NK-92 treated with Interleukin-12 subunit alpha and Interleukin-12 subunit beta, amount 100 ng/mL, for 24 hours (cell line): ENCODE measurements around the gene GLS2.
"Not testable (repeated sequence)": the region's sequence is repeated elsewhere in the genome, so short reads cannot be mapped to it uniquely, and the experiment has no call there.

ENCODE experiments used
- DNase-seq: peaks from one replicate; lab custom pipeline; 2025; lab: John Stamatoyannopoulos, UW

GLS2 gene

DNA sequence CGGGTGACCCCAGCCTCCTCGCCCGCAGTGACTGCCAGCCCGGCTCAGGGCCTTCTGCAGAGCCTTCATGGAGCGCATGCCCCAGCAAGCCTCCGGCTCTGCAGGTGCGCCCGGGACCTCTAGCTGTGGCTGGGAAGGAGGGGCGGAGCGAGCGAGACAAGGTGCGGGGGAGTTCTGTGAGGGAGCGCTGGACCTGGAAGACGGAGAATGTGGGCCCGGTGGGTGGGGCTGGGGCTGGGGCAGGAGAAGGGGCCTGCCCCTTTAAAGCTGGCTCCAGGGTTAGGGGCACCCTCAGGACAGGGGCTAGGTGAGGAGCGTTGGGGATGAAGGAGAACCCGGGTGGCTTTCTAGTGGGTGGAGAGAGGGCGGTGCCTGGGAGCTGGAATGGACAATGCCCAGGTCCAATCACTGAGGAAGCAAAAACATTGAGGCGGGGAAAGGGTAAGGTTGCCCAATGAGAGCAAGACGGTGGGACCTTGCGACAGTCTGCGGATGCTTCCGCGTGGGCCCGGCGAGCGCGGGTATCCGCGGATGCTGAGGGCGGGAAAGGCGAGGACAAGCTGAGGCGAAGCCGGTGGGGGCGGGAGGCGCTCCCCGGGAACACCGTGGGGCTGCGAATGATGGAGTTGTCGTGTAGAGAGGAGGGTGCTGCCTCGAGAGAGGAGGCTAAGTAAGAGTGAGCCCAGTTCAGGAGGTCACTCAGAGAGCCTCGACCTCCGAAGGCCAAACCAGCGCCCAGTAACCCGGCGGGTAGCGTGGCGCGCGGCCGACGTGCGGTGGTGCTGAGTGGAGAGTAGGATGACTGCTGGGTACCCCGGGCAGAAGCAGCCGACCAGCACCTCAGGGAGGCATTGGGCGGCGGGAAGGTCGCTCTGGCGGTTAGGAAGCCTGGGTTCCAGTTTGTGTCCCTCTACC is at the start of gene GLS2:
GLS2 (minus strand) TSS at position 121 of the 915 bp plus-strand sequence; CDS start at position 78, 43 bp downstream.
- DNase-seq = no peak

DNA sequence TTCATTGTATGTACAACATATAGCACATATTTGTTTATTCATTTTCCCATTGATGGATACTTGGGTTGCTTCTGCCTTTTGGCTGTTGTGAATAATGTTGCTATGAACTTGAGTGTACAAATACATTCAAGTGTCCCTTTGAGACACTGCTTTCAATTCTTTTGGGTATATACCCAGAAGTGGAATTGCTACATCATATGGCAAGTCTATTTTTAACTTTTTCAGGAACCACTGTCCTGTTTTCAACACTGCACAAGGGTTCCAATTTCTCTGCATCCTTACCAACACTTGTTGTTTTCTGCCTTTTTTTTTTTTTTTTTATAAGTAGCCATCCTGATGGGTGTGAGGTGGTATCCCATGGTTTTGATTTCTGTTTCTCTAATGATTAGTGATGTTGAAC is 49.6 kb upstream of the GLS2 start:
- DNase-seq = no peak

DNA sequence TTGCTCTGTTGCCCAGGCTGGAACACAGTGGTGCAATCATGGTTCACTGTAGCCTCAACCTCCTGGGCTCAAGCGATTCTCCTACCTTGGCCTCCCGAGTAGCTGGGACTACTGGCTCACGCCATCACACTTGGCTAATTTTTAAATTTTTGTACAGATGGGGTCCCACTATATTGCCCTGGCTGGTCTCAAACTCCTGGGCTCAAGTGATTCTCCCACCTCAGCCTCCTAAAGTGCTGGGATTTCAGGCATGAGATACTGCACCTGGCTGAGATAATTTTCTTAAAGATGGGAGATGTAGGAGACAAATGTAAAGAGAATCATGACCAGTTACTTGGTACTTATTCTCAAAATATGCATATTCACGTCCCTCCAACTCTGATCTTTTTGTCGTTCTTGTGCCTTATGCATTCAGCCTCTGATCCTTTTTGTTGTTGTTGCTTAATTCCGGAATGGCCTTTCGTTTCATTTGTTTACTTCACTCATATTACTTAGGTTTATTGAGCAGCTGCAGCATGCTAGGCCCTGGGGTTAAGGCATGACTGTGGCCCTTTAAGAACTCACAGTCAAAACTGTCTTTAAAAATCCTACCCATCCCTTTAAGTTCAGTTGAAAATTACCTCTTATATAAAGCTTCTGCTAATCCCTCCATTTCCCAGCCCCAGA is 42.6 kb upstream of the GLS2 start:
- no peak for DNase-seq

DNA sequence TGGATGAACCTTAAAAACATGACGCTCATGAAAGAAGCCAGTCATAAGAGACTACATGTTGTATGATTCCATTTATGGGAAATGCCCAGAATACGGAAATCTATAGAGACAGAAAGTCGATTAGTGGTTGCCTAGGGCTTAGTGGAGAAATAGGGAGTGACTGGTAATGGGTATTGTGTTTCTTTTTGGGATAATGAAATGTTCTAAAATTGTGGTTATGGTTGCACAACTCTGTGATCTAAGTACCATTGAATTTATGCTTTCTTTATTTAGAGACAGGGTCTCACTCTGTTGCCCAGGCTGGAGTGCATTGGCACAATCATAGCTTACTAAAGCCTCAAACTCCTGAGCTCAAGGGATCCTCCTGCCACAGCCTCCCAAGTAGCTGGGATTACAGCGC is 41.7 kb upstream of the GLS2 start:
- no peak for DNase-seq

GRCh38 chr12:56528846-56529245 is 40.9 kb upstream of the GLS2 start:
- no peak for DNase-seq

DNA sequence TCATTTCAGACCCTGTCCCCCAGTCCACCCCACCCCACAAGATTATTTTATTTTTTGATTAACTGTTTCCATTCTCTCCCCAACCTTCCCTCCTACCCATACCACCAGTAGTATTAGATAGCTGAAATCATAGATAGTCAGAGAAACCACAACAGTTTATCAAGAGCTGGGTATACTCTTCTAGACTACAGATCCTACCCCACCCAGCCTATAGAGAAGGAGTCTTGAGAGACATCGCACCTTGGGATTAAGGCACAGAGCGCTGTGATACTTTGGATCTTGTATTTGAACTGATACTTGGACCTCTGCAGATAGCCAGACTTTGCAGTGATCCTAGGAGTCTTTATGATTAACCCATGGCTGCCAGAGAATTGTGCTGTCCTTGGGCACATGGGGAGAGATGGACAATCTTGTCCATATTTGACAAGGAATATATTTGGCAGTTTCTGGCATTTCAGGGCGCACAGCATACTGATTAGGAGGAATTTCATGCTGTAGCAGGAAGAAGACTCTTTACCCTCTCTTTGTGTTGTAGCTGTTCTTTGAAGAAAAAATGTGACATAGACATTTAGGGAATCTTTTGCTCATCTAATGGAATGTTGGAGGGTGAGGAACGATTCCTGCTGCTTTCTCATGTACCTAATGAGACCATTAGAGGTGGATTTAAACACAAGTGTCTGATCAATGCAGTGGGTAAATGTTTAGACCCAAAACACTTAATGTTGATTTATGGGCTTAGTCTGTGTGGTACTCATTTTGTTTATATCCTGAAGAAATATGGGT is 34.6 kb upstream of the GLS2 start:
- no peak for DNase-seq

DNA sequence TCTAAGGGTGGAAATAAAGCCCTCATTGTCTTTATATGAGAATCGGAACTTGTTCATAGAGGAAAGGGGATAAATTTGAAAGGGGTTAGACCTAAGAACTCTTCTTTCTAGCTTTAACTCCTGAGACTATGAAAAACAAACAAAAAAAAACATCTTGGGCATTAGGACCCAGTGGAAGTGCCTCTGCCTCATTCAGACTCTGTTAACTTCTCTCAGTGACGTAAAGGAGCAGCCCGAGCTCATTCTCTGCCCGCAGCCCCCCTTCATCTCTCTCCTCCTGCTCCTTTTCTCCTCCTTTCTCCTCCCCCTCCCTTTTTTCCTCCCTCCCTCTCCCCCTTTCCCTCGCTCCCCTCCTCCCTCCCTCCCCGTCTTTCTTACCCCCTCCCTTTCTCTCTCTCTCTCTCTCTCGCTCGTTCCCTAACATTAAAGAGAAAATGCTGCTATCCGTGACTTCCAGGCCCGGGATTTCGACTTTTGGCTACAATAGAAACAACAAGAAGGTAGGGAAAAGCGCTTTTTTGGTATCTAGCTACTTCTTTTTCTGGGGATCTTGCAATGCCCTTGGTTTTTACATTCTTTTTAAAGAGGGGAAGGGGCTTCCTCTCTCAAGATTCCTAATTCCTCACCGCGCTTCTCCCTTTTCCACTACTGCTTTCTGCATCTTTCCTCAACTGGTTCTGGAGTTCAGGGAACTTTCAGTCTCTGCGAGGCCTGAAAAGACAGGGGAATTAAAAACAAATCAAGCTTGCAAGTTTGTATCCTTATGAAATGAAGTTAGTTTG is 33.8 kb upstream of the GLS2 start, which contains the start of gene RBMS2:
RBMS2 (plus strand) TSS at position 231 of the 782 bp plus-strand sequence; CDS start at position 435, 204 bp downstream.
- no peak for DNase-seq

DNA sequence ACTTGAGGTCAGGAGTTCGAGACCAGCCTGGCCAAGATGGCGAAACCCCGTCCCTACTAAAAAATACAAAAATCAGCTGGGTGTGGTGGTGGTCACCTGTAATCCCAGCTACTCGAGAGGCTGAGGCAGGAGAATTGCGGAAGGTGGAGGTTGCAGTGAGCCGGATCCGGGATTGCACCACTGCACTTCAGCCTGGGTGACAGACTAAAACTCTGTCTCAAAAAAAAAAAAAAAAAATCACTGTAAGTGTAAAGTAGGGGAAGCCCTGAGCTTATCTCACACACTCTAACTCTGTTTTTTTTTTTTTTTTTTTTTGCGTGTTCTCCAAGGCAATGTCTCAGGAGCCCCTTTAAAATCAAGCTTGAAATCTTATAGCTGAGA is 33.2 kb upstream of the GLS2 start:
- DNase-seq = no peak

DNA sequence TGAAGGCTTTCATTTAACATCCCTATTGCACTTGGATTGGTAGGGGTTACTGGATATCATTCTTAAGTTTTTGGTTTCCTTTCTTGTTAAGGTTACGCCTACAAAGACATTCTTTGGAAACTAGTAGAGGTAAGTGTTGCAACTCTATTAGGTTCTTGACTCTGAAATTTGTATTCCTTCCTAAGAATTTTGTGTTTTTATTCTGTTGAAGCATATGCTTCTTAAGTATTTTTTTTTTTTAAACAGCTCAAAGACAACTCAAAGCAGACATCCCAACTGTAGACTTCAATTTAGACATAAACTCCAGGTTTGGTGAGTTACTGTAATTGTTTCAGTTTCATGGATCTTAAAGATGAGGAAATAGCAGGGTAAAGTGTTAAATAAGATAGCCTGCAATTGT is 32.5 kb upstream of the GLS2 start:
- DNase-seq = no peak

- DNase-seq = no peak
These were observed 32.1 kb upstream of the GLS2 start for GRCh38 chr12:56520048-56520447.

GRCh38 chr12:56518570-56518969 is 30.6 kb upstream of the GLS2 start:
- DNase-seq = no peak

GRCh38 chr12:56517854-56518253 is 29.9 kb upstream of the GLS2 start:
- DNase-seq = no peak

- DNase-seq = not testable (repeated sequence)
These were observed 26.0 kb upstream of the GLS2 start for GRCh38 chr12:56514014-56514318.

- DNase-seq = no peak
These were observed 22.8 kb upstream of the GLS2 start for GRCh38 chr12:56510786-56511185.

DNA sequence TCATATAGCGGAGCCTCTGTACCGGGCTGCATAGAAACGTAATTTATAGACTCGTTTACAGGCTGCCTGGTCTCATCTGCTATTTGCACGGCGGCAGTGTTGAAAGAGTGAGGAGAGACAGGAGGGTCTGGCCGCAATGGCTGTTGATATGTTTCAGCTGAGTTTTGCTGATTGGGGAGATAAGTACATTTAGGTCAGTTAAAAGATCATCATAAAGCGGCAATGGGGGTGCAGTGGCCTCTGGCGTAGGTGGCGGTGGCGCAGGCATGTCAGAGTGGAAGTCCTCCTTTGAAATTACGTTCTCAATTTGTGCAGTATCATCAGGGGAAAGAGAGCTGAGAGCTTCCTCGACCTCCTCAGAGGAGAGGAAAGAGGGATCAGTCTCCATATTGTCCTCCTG is 11.9 kb upstream of the GLS2 start:
- DNase-seq = not testable (repeated sequence)

DNA sequence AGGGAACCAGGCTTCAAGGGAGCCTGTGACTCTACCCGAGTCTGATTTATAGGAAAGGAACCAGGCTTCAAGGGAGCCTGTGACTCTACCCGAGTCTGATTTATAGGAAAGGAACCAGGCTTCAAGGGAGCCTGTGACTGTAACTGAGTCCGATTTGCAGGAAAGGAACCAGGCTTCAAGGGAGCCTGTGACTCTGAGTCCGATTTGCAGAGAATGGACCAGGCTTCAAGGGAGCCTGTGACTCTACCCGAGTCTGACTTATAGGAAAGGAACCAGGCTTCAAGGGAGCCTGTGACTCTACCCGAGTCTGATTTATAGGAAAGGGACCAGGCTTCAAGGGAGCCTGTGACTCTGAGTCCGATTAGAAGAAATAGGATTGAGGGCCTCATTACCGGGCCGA is 11.5 kb upstream of the GLS2 start:
- not testable (repeated sequence) for DNase-seq

DNA sequence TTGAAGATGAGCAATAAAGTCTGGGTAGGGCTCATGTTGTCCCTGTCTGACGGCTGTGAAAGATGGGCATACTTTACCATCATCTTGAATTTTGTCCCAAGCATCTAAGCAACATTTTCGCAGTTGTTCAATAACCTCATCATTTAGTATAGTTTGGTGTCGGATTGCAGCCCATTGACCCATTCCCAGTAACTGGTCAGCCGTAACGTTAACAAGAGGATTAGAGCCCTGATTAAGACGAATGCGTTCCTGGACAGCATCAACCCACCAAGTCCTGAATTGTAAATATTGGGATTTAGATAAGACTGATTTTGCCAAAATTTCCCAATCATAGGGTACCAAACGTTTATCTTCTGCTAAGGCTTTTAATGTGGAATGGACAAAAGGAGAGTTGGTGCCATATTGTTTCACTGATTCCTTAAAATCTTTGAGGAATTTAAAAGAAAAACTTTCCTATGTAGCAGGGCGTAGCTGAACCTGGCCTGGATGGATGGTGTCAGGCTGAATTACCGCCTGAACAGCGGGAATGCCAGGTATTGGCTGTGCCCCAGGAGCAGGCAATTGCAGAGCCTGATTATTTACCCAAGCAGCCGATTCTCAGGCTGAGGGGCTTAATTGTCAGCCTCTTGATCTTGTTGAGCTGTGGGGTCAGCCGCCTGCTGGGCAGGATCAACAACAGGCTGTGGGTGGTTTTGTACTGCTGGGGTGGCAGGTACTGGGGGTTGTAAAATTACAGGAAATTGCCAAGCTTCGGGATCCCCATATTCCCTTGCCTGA is 10.4 kb upstream of the GLS2 start:
- not testable (repeated sequence) for DNase-seq

- peak; percentile 16 for DNase-seq
These were observed 8.7 kb upstream of the GLS2 start for GRCh38 chr12:56496704-56497103.

DNA sequence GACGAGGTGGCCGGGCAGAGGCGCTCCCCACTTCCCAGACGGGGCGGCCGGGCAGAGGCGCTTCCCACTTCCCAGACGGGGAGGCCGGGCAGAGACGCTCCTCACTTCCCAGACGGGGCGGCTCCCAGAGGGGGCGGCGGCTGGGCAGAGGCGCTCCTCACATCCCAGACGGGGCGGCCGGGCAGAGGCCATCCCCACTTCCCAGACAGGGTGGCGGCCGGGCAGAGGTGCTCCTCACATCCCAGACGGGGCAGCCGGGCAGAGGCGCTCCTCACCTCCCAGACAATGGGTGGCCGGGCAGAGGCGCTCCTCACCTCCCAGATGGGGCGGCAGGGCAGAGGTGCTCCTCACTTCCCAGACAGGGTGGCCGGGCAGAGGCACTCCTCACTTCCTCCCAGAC is 6.5 kb upstream of the GLS2 start:
- DNase-seq = not testable (repeated sequence)

GRCh38 chr12:56494106-56494415 is 6.1 kb upstream of the GLS2 start:
- not testable (repeated sequence) for DNase-seq
